IMR-90 (cell line): ENCODE measurements around the gene CCDC88A. TPM values are rescaled to one million over a fixed set of nuclear protein-coding genes. Genes with fewer than 3 reads are reported as not detected.
A peak's percentile ranks its signal among the peaks of the same experiment; 100 is the strongest.

Source experiments
- BHLHE40 ChIP-seq: fragments of 150-350 bp; IDR thresholded peaks from 2 replicates; pipeline ENCODE4 v1.6.1; 2016; ENCODE audit warnings: mild to moderate bottlenecking, low read depth, low read length
- CHD1 ChIP-seq: IDR thresholded peaks from 2 replicates; pipeline ENCODE4 v1.6.1; 2012; ENCODE audit warnings: low read depth, low read length, improper control_type of control experiment
- ELK1 ChIP-seq: fragments of 150-350 bp; IDR thresholded peaks from 2 replicates; pipeline ENCODE4 v1.6.1; 2016; ENCODE audit warnings: low read depth, mild to moderate bottlenecking, low read length, moderate library complexity, borderline replicate concordance
- MAZ ChIP-seq: IDR thresholded peaks from 2 replicates; pipeline ENCODE4 v1.6.1; 2012; ENCODE audit warnings: low read depth, mild to moderate bottlenecking, low read length, improper control_type of control experiment, moderate library complexity, borderline replicate concordance
- MXI1 ChIP-seq: IDR thresholded peaks from 2 replicates; pipeline ENCODE4 v1.6.1; 2012; ENCODE audit warnings: low read depth, mild to moderate bottlenecking, low read length, moderate library complexity, borderline replicate concordance
- NFE2L2 ChIP-seq: fragments of 150-350 bp; IDR thresholded peaks from 2 replicates; pipeline ENCODE4 v1.6.1; 2016; ENCODE audit warnings: low read depth, mild to moderate bottlenecking, low read length
- RCOR1 ChIP-seq: IDR thresholded peaks from 2 replicates; pipeline ENCODE4 v1.6.1; 2012; ENCODE audit warnings: mild to moderate bottlenecking, low read length, improper control_type of control experiment; ENCODE audit not compliant: insufficient replicate concordance
- RFX5 ChIP-seq: IDR thresholded peaks from 2 replicates; pipeline ENCODE4 v1.8.0; 2012; ENCODE audit warnings: low read depth, mild to moderate bottlenecking, low read length, moderate library complexity
- polyA plus RNA-seq, 3 experiments: library from polyadenylated mRNA; depleted of rRNA; stranded (reverse); fragments of >200 nt; gene quantifications; 2 replicates each; pipeline ENCODE4 v1.2.3, GENCODE V29; 2012; ENCODE audit warnings: low replicate concordance in 1 of 3
- total RNA-seq: library from RNA; depleted of rRNA; stranded (reverse); fragments of >200 nt; gene quantifications from 2 replicates; pipeline ENCODE4 v1.2.3, GENCODE V29; 2012

CCDC88A gene
- total and polyA plus RNA-seq, 2 of the 4 experiments (the other 2 are of a cell fraction): 15.6 to 63.8 TPM

GRCh38 chr2:55419679-55420438 is at the start of gene CCDC88A (continued):
- no peak for TF ChIP-seq ELK1
- no peak; the same call in 1 of the 2 replicates for TF ChIP-seq CHD1
- peak; percentile 94 for TF ChIP-seq BHLHE40
- TF ChIP-seq RCOR1: peak; percentile 83
- TF ChIP-seq RFX5: no peak
- TF ChIP-seq NFE2L2: no peak
- peak; percentile 45; the same call in 1 of the 2 replicates for TF ChIP-seq MXI1
- TF ChIP-seq MAZ: peak; percentile 99
